Liver (tissue), 9 donors: ENCODE measurements around the gene ACP5. TPM values are rescaled to one million over a fixed set of nuclear protein-coding genes. Genes with fewer than 3 reads are reported as not detected.
"Not testable (repeated sequence)": the region's sequence is repeated elsewhere in the genome, so short reads cannot be mapped to it uniquely, and the experiment has no call there.

Experiments used
- DNase-seq: peaks from one replicate; pipeline ENCODE4 v3.0.0-alpha.2; 2017; ENCODE audit warnings: low spot score
- H3K27ac ChIP-seq, 2 donors: one replicate each; pipeline ENCODE4 v1.7.0; 2013; ENCODE audit warnings: inconsistent platforms in 2 of 2, low read length in 2 of 2, control low read depth in 1 of 2, low read depth in 1 of 2, mild to moderate bottlenecking in 1 of 2
- H3K27me3 ChIP-seq, 4 donors: one replicate each; pipeline versions ENCODE4 v1.6.1 to v1.7.0; 2013; ENCODE audit warnings: low read length in 3 of 4, inconsistent platforms in 1 of 4, mild to moderate bottlenecking in 1 of 4, moderate library complexity in 1 of 4; ENCODE audit not compliant: control insufficient read depth in 4 of 4, insufficient read depth in 4 of 4
- H3K36me3 ChIP-seq, 4 donors: one replicate each; pipeline versions ENCODE4 v1.6.1 to v1.7.0; 2013; ENCODE audit warnings: low read length in 3 of 4, mild to moderate bottlenecking in 3 of 4, low read depth in 1 of 4, moderate library complexity in 1 of 4; ENCODE audit not compliant: control insufficient read depth in 4 of 4, insufficient read depth in 3 of 4
- H3K4me1 ChIP-seq, 4 donors: one replicate each; pipeline versions ENCODE4 v1.6.1 to v1.7.0; 2013; ENCODE audit warnings: low read length in 3 of 4, mild to moderate bottlenecking in 3 of 4, moderate library complexity in 1 of 4; ENCODE audit not compliant: control insufficient read depth in 4 of 4, insufficient read depth in 4 of 4
- H3K4me3 ChIP-seq, 3 donors: one replicate each; pipeline versions ENCODE4 v1.6.1 to v1.7.0; 2013; ENCODE audit warnings: low read length in 3 of 3, control low read depth in 1 of 3, low read depth in 1 of 3, mild to moderate bottlenecking in 1 of 3
- H3K9ac ChIP-seq, 2 donors: one replicate each; pipeline ENCODE4 v1.7.0; 2013; ENCODE audit warnings: low read length in 2 of 2, mild to moderate bottlenecking in 2 of 2, moderate library complexity in 2 of 2, control low read depth in 1 of 2, low read depth in 1 of 2
- H3K9me3 ChIP-seq, 4 donors: one replicate each; pipeline versions ENCODE4 v1.6.1 to v1.7.0; 2013; ENCODE audit warnings: low read length in 3 of 4; ENCODE audit not compliant: control insufficient read depth in 4 of 4
- FOXA2 ChIP-seq: IDR thresholded peaks from 2 replicates; pipeline ENCODE4 v1.6.1; 2016; ENCODE audit warnings: antibody characterized with exemption
- GABPA ChIP-seq, 2 donors: IDR thresholded peaks in 1 of 2; conservative IDR thresholded peaks in 1 of 2; 2 replicates each; pipeline ENCODE4 v1.6.1; 2016; ENCODE audit warnings: antibody characterized with exemption in 2 of 2, mild to moderate bottlenecking in 1 of 2, moderate library complexity in 1 of 2
- HNF4A ChIP-seq, 2 donors: conservative IDR thresholded peaks; 2 replicates each; pipeline ENCODE4 v1.6.1; 2016; ENCODE audit warnings: antibody characterized with exemption in 2 of 2, mild to moderate bottlenecking in 2 of 2
- HNF4G ChIP-seq: IDR thresholded peaks from 2 replicates; pipeline ENCODE4 v1.6.1; 2016; ENCODE audit warnings: antibody characterized with exemption
- JUND ChIP-seq, 2 donors: IDR thresholded peaks; 2 replicates each; pipeline ENCODE4 v1.6.1; 2016; ENCODE audit warnings: antibody characterized with exemption in 2 of 2
- NR2F2 ChIP-seq: IDR thresholded peaks from 2 replicates; pipeline ENCODE4 v1.6.1; 2016; ENCODE audit warnings: antibody characterized with exemption
- RXRA ChIP-seq, 2 donors: IDR thresholded peaks; 2 replicates each; pipeline ENCODE4 v1.6.1; 2017 to 2018; ENCODE audit warnings: antibody characterized with exemption in 2 of 2, mild to moderate bottlenecking in 1 of 2
- SP1 ChIP-seq: IDR thresholded peaks from 2 replicates; pipeline ENCODE4 v1.6.1; 2018; ENCODE audit warnings: antibody characterized with exemption, mild to moderate bottlenecking
- YY1 ChIP-seq: IDR thresholded peaks from 2 replicates; pipeline ENCODE4 v1.6.1; 2016; ENCODE audit warnings: antibody characterized with exemption, mild to moderate bottlenecking
- WGBS: extraction: QIAGEN DNeasy Blood & Tissue Kit; methylation state at CpG from one replicate; pipeline ENCODE4 v1.1.7; 2013; 5-methylcytosine and 5-hydroxymethylcytosine counted together
- polyA plus RNA-seq, 2 donors: library from polyadenylated mRNA; stranded (reverse) in 1 of 2; unstranded in 1 of 2; fragments of 200-250 nt in 1 of 2; fragments of >200 nt in 1 of 2; fragmentation: Nextera tagmentation in 1 of 2; extraction: Ambion mirVana in 1 of 2; gene quantifications; one replicate each; pipeline versions ENCODE4 v1.2.1 to v1.2.3, GENCODE V29; 2013 to 2015
- total RNA-seq, 2 donors: library from RNA; depleted of rRNA; stranded (reverse); fragments of >200 nt; gene quantifications; one replicate each; pipeline ENCODE4 v1.2.3, GENCODE V29; 2014
- TF ChIP-seq, protein P1 (sequence below): IDR thresholded peaks from 2 replicates; pipeline ENCODE4 v1.6.1; 2016; ENCODE audit warnings: antibody characterized with exemption
- TF ChIP-seq, protein P2 (sequence below): IDR thresholded peaks from 2 replicates; pipeline ENCODE4 v1.6.1; 2016; ENCODE audit warnings: antibody characterized with exemption
- TF ChIP-seq, protein P3 (sequence below): IDR thresholded peaks from 2 replicates; pipeline ENCODE4 v1.6.1; 2016; ENCODE audit warnings: antibody characterized with exemption
- TF ChIP-seq, protein P4 (sequence below): IDR thresholded peaks from 2 replicates; pipeline ENCODE4 v1.6.1; 2016; ENCODE audit warnings: antibody characterized with exemption, mild to moderate bottlenecking
- donor health status: healthy.
- donor health status: healthy.
- donor health status: healthy.
- donor health status: healthy.
- donor health status: healthy.

Gene ACP5
- total and polyA plus RNA-seq, 4 donors = 18.6 to 30.5 (median 23.8) TPM

DNA sequence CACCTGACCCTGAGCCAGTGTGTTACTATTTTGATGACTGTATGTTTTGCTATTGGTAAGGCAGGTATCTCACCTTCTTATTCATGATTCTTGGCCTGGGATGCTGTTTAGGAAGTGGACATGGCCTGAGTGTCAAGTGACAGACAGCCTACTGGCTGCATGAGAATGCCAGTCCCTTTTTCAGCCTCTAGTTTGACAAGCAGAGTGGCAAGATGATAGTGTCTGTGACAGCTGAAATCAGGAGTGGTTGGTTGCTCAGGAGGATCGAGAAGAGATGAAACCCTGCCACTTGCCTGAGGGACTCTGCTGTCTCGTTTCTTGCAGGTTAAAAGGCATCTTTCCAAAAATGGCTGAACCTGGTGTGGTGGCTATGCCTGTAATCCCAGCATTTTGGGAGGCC lies 11.3 kb downstream of the ACP5 start:
- TF ChIP-seq YY1 (no peak), HNF4A (conservative IDR thresholded peaks at IDR 0.05) (no peak), GABPA (IDR thresholded peaks at IDR 0.05 in 1 of 2, conservative IDR thresholded peaks at IDR 0.05 in 1 of 2) (no peak), FOXA2 (no peak), RXRA (IDR thresholded peaks at IDR 0.05) (no peak), SP1 (no peak), JUND (IDR thresholded peaks at IDR 0.05) (no peak), HNF4G (no peak), NR2F2 (no peak)
- TF ChIP-seq, protein P1, sequence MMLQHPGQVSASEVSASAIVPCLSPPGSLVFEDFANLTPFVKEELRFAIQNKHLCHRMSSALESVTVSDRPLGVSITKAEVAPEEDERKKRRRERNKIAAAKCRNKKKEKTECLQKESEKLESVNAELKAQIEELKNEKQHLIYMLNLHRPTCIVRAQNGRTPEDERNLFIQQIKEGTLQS = no peak
- TF ChIP-seq, protein P2, sequence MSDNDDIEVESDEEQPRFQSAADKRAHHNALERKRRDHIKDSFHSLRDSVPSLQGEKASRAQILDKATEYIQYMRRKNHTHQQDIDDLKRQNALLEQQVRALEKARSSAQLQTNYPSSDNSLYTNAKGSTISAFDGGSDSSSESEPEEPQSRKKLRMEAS = no peak
- TF ChIP-seq, protein P3, sequence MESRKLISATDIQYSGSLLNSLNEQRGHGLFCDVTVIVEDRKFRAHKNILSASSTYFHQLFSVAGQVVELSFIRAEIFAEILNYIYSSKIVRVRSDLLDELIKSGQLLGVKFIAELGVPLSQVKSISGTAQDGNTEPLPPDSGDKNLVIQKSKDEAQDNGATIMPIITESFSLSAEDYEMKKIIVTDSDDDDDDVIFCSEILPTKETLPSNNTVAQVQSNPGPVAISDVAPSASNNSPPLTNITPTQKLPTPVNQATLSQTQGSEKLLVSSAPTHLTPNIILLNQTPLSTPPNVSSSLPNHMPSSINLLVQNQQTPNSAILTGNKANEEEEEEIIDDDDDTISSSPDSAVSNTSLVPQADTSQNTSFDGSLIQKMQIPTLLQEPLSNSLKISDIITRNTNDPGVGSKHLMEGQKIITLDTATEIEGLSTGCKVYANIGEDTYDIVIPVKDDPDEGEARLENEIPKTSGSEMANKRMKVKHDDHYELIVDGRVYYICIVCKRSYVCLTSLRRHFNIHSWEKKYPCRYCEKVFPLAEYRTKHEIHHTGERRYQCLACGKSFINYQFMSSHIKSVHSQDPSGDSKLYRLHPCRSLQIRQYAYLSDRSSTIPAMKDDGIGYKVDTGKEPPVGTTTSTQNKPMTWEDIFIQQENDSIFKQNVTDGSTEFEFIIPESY = no peak
- TF ChIP-seq, protein P4, sequence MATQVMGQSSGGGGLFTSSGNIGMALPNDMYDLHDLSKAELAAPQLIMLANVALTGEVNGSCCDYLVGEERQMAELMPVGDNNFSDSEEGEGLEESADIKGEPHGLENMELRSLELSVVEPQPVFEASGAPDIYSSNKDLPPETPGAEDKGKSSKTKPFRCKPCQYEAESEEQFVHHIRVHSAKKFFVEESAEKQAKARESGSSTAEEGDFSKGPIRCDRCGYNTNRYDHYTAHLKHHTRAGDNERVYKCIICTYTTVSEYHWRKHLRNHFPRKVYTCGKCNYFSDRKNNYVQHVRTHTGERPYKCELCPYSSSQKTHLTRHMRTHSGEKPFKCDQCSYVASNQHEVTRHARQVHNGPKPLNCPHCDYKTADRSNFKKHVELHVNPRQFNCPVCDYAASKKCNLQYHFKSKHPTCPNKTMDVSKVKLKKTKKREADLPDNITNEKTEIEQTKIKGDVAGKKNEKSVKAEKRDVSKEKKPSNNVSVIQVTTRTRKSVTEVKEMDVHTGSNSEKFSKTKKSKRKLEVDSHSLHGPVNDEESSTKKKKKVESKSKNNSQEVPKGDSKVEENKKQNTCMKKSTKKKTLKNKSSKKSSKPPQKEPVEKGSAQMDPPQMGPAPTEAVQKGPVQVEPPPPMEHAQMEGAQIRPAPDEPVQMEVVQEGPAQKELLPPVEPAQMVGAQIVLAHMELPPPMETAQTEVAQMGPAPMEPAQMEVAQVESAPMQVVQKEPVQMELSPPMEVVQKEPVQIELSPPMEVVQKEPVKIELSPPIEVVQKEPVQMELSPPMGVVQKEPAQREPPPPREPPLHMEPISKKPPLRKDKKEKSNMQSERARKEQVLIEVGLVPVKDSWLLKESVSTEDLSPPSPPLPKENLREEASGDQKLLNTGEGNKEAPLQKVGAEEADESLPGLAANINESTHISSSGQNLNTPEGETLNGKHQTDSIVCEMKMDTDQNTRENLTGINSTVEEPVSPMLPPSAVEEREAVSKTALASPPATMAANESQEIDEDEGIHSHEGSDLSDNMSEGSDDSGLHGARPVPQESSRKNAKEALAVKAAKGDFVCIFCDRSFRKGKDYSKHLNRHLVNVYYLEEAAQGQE = no peak
- no peak overlapping the region for H3K4me3 ChIP-seq
- no peaks in the 10 kb centered on the region for H3K4me1 ChIP-seq
- H3K27ac ChIP-seq = no peak overlapping the region
- no peak for DNase-seq
- H3K9ac ChIP-seq = no peak overlapping the region
- H3K27me3 ChIP-seq = no peaks in the 10 kb centered on the region
- no peaks in the 10 kb centered on the region for H3K36me3 ChIP-seq
- H3K9me3 ChIP-seq = no peaks in the 10 kb centered on the region
- WGBS = 97% methylated on average over 2 of the region's 2 CpGs

DNA sequence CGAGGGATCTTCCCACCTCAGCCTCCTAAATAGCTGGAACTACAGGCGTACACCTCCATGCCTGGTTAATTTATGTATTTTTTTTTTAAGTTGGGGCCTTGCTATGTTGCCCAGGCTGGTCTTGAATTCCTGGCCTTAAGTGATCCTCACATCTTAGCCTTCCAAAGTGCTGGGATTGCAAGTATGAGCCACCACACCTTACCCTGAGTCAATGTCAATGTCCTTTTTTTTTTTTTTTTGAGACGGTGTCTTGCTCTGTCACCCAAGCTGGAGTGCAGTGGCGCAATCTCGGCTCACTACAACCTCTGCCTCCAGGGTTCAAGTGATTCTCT lies 11.8 kb downstream of the ACP5 start:
- 93% methylated on average over 5 of the region's 5 CpGs for WGBS
- not testable (repeated sequence) for H3K9me3 ChIP-seq, H3K4me1 ChIP-seq, H3K4me3 ChIP-seq, DNase-seq, H3K9ac ChIP-seq, H3K36me3 ChIP-seq, H3K27me3 ChIP-seq, H3K27ac ChIP-seq

DNA sequence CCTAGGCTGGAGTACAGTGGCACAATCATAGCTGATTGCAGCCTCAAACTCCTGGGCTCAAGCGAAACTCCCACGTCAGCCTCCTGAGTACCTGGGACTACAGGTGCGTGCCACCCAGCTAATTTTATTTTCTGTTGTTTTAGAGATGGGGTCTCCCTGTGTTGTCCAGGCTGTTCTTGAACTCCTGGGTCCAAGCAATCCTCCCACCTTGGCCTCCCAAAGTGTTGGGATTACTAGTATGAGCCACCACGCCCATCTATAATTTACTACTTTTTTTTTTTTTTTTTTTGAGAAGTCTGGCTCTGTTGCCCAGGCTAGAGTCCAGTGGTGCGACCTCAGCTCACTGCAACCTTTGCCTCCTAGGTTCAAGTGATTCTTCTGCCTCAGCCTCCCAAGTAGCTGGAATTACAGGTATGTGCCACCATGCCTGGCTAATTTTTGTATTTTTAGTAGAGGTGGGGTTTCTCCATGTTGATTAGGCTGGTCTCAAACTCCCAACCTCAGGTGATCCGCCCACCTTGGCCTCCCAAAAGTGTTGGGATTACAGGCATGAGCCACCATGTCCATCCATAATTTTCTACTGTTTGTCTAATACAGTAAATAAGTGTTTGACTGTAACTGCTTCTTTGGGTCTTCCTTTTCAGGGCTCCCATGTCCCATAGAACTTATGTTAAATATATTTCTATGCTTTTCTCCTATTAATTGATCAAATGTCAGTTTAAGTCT lies 13.2 kb downstream of the ACP5 start:
- not testable (repeated sequence) for H3K9ac ChIP-seq, H3K27ac ChIP-seq
- peaks cover 0 to 12% (median 2%) of the 10 kb centered on the region in 4 donors for H3K4me1 ChIP-seq

More for the DNA sequence above, 13.2 kb downstream of the ACP5 start:
- WGBS = 94% methylated on average over 6 of the region's 6 CpGs
- H3K4me3 ChIP-seq, H3K9me3 ChIP-seq, H3K27me3 ChIP-seq, H3K36me3 ChIP-seq, DNase-seq: not testable (repeated sequence)
